IMR-90 (cell line): ENCODE results near the gene BEND3.

ENCODE experiments used
- CEBPB ChIP-seq: IDR thresholded peaks from 2 replicates; pipeline ENCODE4 v1.6.1; 2012; ENCODE audit warnings: low read depth, low read length, improper control_type of control experiment
- CTCF ChIP-seq: conservative IDR thresholded peaks from 2 replicates; pipeline ENCODE4 v1.5.1; 2012; ENCODE audit warnings: mild to moderate bottlenecking, low read depth, low read length, improper control_type of control experiment
- FOS ChIP-seq: fragments of 150-350 bp; IDR thresholded peaks from 2 replicates; pipeline ENCODE4 v1.6.1; 2016; ENCODE audit warnings: low read depth, low read length
- MAZ ChIP-seq: IDR thresholded peaks from 2 replicates; pipeline ENCODE4 v1.6.1; 2012; ENCODE audit warnings: low read depth, mild to moderate bottlenecking, low read length, improper control_type of control experiment, moderate library complexity, borderline replicate concordance
- POLR2A ChIP-seq: IDR thresholded peaks from 2 replicates; pipeline ENCODE4 v1.6.1; 2012; ENCODE audit warnings: mild to moderate bottlenecking, low read depth, low read length
- RFX5 ChIP-seq: IDR thresholded peaks from 2 replicates; pipeline ENCODE4 v1.8.0; 2012; ENCODE audit warnings: low read depth, mild to moderate bottlenecking, low read length, moderate library complexity
- USF2 ChIP-seq: fragments of 150-350 bp; IDR thresholded peaks from 2 replicates; pipeline ENCODE4 v1.6.1; 2017; ENCODE audit warnings: mild to moderate bottlenecking, antibody characterized with exemption, low read length, low read depth

- TF ChIP-seq FOS (no peak), MAZ (no peak), CTCF (no peak), USF2 (no peak), POLR2A (no peak), CEBPB (no peak), RFX5 (no peak)
These were observed 5.1 kb upstream of the BEND3 start for GRCh38 chr6:107120404-107120803.
